SIG-M5 treated with dmso at 0.1 percent for 504 hours (cell line): ENCODE measurements around the gene AKAP12.
"Not testable (repeated sequence)": the region's sequence is repeated elsewhere in the genome, so short reads cannot be mapped to it uniquely, and the experiment has no call there.

ENCODE experiments used
- DNase-seq: peaks from one replicate; lab custom pipeline; 2025; ENCODE audit not compliant: unreplicated experiment; lab: John Stamatoyannopoulos, UW

Gene AKAP12

DNA sequence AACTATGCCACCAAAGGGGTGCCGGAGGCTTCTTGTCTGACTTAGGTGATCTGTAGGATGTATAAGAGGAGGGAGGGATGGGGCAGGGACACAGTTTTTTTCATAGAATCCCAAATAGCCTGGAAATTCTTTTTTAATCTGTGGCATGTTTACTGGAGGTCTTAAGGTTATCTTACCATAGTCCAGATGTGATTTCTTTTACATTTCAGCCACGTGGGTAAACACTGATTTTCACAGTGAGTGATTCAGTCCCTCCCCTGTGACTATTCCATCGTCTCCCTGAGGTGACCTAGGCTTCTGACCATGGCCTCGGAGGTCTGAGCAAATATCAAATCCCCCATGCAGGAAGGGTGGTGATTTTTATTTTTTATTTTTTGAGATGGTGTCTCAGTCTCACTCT is 67.7 kb downstream of the AKAP12 start:
- no peak for DNase-seq

DNA sequence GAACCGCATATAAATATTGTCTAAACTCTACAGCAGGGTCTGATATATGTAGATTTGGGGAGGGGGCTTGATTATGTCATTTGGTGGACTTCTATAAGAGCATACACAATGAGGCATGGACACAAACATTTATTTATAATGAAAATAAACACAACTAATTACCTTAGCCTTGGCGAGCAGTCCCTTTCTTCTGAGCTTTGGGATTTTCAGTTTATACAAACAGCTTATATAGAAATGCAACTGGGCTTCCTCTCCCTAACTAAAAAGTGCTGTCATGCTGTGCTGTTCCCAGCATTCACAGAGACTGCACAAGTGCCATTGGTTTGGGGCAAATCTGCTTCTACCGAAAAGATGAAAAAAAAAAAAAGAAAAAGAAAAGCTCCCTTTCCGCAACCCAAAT is 69.9 kb downstream of the AKAP12 start:
- DNase-seq = no peak

DNA sequence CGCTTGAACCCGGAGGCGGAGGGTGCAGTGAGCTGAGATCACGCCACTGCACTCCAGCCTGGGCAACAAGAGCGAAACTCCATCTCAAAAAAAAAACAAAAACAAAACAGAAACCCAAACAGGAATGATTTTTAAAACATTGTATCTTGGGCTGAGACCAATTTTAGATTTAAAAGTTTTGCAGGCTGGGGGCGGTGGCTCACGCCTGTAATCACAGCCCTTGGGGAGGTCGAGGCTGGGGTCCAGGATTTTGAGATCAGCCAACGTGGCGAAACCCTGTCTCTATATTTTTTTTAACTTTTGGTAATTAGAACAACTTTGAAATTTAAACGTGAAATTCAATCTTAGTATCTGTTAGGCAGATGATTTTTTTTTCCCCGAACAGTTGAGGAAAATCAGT is 70.5 kb downstream of the AKAP12 start:
- DNase-seq = no peak

DNA sequence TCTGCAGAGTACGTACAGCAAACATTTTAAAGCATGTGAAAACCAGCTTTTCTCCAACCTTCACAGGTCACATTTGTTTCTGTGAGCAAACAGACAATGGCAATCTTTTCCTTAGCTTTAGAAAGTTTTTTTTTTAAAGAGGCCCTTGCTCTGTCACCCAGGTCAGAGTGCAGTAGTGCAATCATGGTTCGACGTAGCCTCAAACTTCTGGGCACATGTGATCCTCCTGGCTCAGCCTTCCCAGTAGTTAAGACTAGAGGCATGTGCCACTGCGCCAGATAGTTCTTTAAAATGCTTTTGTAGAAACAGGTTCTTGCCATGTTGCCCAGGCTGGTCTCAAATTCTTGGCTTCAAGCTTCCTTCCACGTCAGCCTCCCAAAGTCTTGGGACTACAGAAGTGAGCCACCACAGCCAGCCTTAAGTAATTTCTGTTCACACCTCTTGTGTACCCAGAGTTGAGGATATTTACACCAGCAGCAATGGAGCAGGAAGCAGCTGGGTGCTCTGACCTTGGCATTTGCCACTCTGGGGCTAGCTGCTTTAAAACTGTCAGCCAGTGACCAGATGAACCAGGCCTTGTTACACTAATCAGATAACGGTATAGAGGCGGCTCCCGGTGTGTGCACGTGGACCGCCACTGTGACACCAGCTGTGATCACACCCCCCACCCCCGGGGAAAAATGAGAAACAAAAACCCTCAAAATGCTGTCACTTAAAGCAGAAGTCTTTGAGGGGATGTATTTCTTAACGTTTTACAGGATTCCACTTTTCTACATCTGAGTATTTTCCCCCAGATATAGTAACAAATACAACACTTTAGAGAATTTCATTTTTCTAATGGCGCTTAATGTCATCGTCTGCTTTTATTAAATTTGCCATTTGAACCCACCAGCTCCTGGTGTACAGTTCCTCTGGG is 71.3 kb downstream of the AKAP12 start:
- DNase-seq = no peak

DNA sequence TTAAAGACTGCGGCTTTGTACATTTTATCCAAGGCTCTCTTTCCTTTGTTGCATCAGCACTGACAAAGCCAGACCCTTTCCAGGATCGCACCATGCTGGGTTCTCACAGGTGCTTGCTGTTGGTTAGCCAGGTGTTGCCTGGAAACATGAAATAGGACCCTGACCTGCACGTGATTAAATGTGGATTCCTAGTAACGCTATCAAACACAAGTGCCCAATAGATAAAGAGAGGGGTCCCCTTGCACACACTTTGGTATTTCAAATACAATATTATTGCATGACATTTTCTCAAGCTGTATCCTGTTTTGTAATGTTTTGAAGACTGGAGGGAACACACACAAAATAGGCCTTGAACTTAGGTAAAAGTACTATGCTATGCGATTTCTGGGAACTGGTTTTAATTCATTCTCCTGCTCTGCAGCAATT is 73.3 kb downstream of the AKAP12 start:
- no peak for DNase-seq

DNA sequence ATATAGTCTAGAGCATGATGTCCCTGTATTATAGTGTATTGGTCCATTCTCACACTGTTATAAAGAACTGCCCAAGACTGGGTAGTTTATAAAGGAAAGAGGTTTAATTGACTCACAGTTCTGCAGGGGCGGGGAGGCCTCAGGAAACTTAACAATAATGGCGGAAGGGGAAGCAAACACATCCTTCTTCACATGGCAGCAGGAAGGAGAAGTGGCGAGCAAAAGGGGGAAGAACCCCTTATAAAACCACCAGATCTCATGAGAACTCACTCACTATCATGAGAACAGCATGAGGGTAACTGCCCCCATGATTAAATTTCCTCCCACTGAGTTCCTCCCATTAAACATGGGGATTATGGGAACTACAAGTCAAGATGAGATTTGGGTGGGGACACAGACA is 75.9 kb downstream of the AKAP12 start:
- DNase-seq = not testable (repeated sequence)

DNA sequence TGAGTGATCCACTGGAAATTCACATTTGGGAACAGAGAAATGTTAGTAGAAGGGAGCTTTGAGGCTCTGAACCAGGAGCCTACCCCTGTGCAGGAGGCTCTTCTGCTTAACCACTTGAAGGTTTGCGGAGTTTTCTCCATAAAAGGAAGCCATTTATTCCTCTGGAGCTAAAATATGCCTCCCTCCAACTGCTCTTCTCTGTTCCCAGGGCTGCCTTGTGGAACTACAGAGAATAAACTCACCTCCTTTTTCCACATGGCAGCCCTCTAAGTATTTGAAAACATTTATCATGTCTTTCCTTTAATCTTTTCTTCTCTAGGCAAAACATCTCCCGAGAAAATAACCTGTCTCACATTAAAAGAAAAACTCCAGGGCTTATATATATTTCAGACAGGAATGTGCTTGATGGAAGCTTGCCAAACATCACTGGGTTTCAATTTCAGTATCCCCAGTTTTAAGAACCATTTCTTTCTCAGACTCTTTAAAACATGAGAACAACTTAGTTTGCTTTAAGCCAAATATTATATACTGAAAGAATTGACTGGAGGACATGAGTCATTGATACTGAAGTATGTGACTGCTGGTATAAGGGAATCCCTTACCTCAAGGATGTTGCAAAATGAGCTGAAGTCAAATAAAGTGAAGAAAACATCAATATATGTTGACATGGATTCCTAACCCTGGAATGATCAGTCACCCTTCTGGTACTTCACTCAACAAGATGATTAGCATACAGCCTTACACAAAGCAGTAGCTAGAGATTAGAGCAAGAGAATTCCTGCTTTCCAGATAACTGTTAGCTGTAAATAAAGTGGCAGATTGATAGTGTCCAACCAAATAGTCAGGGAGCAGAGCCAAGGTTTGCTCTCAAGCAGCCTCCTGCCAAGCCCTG is 77.6 kb downstream of the AKAP12 start:
- no peak for DNase-seq

DNA sequence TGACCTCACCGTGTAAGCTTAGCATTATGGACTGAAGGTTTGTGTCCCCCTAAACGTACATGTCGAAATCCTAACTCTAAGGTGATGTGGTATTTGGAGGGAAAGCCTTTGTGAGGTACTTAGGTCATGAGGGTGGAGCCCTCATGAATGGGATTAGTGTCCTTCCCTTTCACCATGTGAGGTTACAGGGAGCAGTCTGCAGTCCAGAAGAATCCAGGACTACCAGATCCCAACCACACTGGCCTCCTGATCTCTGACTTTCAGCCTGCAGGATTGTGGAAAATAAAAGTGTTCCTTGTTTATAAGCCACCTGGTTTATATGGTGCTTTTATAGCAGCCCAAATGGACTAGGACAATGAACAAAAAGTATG is 78.2 kb downstream of the AKAP12 start:
- DNase-seq = no peak

DNA sequence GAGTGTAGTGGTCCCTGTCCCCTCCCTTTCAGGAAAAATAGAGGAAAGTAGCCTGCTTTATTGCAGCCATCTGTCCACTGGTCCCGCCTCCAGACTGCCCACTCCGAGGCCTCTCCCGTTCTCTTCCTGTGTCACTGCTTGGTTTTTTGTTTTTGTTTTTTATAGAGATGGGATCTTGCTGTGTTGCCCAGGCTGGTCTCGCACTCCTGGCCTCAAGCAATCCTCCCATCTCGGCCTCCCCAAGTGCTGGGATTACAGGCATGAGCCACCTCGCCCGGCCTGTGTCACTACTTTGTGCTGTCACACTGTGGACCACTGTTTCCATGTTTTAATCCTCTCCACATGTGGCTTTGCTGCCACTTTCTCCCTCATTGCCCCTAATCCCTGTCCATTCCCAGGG is 80.4 kb downstream of the AKAP12 start:
- DNase-seq = no peak

DNA sequence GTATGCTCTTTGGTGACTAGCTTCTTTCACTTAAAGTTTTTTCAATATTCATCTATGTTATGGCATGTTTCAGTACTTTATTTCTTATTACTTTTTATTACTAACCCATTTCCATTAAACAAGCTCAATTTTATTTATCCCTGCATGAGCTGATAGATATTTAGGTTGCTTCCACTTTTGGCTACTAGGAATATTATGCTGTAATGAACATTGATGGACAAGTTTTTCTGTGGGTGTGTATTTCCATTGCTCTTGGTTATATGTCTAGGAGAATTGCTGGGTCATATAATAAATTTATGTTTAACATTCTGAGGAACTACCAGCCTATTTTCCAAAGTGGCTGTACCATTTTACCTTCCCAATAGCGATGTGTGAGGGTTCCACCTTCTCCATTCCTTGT is 81.7 kb downstream of the AKAP12 start:
- no peak for DNase-seq

DNA sequence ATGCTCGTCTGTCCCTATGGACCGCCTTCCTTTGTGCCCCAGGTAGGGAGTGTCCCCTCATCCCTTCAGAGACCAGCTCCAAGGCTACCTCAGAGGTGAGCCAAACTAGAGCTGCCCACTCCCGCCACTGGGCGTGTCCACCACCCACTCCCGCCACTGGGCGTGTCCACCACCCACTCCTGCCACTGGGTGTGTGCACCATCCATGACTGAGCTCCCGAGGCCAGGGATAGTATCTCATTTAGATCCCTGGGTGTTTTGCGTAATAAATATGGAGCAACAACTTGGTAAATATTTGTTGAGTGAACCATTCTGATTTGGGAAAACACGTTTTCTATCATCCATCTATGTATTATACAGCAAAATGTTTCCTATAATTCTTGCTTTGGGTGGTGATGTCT is 82.8 kb downstream of the AKAP12 start:
- no peak for DNase-seq

DNA sequence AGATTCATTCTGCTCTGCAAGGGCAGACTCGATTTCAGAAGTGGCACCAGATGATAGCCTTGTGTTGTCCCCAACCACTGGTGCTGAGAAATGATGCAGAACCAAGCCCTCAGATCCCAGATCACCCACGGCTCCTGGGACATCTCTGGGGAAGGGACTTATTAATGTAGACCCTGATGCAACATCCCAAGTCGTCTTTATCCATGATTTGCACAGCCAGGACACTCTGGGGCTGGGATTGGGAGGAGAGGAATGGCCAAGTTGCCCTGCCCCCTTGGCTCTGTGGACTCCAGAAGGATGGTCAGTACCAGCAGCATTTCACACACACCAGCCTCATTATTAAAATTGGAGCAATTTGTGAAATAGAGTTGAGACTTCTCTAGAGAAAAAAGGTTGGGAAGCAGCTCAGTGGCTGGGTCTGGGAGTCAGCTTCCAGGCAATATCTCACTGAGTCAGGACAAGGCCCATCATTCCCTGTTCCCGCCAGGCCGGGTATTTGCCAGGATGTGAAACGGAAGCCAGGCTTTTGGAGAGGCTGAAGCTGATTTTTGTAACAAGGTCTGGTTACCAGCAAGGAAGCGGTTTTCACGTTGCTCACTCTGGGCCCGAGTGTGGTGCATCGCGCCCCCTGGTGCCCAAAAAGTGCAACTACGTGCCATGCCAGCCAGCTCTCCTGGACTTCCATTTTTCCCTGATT is 84.2 kb downstream of the AKAP12 start:
- DNase-seq = peak; percentile 42

DNA sequence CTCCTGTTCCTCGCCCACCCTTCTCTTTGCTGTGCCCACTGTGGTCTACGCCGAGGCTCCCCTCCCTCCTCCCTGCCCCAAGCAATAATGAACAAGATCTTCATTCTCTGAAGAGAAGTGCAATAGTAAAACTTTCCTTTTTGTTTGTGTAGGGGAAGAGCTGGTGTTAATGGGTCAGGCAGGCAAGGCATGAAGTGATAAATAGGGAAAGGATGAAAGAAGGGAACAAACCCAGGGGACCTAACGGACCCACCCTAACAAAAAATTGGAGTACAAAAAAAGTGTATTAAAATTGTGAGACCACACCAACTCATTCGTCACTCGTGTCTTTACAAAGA is 84.7 kb downstream of the AKAP12 start:
- DNase-seq = no peak

DNA sequence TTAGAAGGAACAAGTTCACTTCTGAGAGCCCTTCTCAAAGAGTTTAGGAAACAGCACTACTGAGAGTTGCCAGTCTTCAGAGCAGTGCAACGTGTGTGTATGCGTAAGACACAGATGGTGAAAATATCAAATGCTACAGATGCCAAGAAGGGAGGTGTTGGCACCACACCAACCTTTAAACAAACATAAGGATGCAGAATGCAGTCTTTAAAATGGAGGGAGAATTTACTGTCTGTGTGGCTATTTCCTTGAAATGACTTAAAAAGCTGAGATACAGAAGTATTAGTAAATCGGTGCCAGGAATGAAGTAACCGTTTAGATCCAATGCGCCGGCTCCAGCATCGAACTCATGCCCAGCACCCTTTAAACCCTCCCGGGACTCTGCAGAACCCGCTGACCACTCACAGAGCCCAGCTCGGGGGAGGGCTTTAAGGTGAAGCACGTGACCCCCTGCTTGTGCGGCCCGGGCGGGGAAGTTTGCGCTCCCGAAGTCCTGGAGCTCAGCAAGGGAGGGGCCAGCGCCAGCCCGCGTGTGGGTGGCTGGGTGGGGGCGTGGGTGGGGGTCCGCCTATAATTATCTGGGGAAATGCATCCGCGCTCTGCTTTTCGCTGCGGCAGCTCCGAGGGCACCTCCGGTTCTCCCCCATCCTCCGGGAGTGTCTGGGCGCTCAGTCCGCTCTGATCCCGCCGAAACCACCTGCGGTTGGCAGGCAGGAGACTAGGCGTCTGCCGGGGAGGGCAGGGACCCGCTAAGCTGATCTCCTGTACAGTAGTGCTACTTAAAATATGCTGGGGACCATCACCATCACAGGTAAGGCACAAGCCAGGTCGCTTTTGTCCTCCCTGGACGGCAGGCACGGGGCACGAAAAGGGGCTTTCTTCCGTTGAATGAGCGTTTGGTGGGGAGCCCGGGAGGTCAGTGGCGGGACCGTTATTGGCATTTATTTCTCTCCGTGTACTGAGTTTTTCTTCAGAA is 85.6 kb downstream of the AKAP12 start:
- DNase-seq = no peak

DNA sequence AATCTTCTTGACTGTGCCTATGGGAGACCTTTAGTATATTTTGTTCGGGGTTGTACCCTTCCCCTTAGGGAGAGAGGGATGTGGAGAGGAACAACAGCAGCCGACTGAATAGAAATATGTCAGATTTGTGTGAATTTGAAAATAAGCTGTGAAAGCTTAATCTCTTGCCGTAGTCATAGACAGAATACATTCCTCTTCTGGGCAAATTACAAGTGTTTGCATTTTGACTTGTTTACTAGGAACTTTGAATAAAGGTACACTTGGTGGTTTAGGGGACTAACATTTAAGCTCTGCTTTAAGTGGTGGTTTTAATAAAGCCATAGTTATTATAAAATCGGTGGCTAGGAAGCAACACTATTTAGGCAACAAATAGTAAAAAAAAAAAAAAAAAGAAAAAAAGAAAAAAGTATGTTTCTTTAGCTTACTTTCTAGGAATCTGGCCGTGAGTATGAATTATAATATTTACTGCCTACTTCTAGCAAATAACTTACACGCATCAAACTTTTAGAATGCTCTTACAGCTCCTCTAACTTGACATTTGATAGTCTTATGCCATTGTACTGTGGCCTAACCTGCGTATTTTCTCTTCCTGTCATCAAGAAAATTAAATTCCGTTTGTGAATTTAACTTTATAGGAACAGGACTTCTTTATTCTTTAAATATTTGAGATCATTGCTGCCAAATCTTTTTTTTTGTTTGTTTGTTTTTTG is 86.5 kb downstream of the AKAP12 start:
- no peak for DNase-seq

DNA sequence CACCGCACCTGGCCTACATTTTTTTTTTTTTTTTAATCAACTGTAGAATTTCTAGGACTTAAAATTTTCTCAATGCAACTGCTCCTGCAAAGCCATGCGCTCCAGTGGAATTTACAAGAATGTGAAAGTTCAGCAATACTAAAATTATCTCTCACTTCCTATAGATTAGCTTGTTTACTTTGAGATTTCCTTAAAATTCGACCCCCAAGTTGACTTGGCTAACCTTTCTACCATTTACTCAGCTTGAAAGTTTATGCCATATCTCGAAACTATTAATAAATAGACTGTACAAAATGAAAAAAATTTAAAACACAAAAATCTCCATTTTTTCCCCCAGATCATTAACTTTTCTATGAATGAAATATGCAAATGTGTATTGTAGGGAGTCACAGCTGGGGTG is 87.3 kb downstream of the AKAP12 start:
- no peak for DNase-seq

DNA sequence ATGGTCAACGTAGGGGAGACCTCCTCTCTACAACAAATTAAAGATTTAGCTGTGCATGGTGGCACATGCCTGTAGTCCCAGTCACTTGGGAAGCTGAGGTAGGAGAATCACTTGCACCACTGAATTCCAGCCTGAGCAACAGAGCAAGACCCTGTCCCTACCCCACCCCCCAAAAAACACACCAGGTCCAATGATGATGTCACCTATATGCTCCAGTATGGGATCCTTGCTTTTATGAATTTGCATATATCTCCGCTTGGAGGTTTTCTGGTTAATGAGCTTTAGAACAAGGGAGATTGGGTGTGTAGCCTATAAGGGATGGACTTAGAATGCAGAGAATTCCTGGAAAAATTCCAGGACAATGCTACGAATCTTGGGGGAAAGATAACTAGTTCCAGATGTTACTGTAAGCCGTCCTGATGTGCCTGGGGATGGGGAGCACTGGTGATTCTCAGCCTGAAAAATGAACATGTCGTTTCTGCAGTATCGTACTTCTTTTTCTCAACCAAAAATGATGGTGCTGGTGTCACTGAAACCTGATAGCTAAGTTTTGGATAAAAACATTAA is 90.4 kb downstream of the AKAP12 start:
- no peak for DNase-seq

DNA sequence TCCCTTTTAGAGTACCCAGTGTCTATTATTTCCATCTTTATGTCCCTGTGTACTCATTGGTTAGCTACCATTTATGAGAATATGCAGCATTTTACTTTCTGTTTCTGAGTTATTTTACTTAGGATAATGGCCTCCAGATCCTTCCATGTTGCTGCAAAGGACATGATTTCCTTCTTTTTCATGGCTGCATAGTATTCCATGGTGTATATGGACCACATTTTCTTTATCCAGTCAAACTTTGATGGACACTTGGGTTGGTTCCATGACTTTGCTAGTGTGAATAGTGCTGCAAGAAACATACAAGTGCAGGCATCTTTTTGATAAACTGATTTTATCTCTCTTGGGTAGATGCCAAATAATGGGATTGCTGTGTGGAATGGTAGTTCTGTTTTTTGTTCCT is 96.2 kb downstream of the AKAP12 start:
- no peak for DNase-seq

DNA sequence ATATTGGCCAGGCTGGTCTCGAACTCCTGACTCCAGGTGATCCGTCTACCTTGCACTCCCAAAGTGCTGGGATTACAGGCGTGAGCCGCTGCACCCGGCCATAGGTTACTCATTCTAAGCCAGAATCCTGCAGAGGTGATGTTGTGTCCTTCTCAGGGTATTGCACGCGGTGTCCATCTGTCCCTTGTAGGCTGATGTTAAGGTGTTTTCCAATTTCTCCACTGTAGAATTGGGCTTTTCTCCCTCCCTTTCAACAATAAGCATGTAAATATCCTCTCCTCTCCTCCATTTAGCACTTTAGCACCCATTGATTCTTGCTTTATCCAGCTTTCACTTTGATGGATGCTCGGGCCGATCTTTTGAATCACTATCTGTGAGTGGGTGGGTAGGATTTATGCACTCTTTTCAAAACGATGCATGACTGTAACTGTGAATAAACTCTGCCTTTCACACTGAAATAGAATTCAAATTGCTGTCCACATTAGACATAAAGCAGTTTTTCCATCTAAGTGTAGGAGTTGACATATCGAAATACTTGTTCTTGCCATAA is 99.0 kb downstream of the AKAP12 start:
- DNase-seq = no peak
